Measurements from ENCODE around the gene EXOG.

Gene EXOG

GRCh38 chr3:38549486-38549885, 53.3 kb downstream of the EXOG start:
- DNase-seq, result no peak

- no peak for DNase-seq
These were observed 54.1 kb downstream of the EXOG start for GRCh38 chr3:38549957-38550840.

- DNase-seq, result no peak
These were observed 55.1 kb downstream of the EXOG start for GRCh38 chr3:38551026-38551832.

GRCh38 chr3:38552364-38552763, 56.2 kb downstream of the EXOG start:
- DNase-seq, result no peak

- DNase-seq, result no peak
These were observed 56.9 kb downstream of the EXOG start for GRCh38 chr3:38553071-38553470.

DNA sequence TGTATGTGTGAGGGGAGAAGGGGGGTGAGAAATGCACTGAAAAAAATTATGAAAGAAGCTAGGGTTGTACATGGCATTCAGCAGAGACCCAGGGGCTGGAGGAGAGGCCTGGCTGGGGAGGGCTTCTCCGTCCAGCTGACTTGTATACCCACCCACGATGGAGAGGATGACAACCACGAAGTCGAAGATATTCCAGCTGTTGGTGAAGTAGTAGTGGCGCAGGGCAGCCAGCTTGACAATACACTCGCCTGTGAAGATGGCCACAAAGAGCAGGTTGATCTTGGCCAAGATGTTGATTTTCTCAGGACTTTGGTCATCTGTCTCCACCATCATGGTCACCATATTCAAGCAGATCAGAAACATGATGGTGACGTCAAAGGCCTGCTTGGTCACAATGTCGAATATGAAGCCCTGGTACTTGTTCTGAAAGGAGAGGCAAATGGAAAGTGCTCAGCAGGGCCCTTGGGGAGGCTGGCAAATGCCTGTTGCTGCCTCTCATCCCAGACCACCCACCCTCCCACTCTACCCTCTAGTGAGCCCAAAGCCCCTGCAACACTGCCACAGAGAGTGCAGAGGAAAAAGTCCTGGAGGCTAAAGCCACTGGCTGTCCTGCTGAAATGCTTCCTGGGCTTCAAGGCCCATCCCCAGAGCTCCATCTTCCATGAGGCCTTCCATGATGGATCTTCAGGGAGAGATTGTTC, 58.1 kb downstream of the EXOG start:
- DNase-seq, result no peak

DNA sequence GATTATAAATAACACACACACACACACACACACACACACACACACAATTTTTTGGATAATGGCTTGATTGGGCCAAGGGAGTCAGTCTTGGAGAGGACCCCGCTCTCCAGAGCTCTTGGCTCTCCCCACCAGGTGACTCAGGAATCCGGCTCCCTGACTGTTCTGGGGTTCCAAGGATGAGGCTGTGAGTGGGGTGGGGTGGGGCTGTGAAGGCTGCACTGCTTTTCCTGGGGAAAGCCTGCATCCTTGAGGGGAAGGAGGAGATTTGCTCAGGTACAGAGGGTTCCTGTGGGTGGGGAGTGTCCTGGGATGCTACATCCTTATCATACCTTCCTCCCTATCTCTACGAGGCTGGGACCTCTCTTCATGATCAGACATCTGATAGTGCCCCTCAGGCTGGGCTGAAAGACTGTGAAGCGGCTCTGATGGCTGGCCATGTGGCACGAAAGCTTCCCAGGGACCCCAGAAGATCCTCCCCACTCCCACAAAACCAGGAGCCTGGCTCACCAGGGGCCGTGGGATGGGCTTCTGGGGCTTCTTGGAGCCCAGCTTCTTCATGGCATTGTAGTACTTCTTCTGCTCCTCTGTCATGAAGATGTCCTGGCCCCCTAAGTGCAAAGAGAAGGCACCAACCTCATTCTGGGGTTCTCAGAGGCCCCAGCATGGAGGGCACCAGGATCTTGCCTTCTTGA, 59.2 kb downstream of the EXOG start:
- no peak for DNase-seq

GRCh38 chr3:38555926-38556325, 59.8 kb downstream of the EXOG start:
- DNase-seq, result no peak

GRCh38 chr3:38556640-38557358, 60.7 kb downstream of the EXOG start:
- DNase-seq, result no peak

- no peak for DNase-seq
These were observed 62.7 kb downstream of the EXOG start for GRCh38 chr3:38558864-38559263.

DNA sequence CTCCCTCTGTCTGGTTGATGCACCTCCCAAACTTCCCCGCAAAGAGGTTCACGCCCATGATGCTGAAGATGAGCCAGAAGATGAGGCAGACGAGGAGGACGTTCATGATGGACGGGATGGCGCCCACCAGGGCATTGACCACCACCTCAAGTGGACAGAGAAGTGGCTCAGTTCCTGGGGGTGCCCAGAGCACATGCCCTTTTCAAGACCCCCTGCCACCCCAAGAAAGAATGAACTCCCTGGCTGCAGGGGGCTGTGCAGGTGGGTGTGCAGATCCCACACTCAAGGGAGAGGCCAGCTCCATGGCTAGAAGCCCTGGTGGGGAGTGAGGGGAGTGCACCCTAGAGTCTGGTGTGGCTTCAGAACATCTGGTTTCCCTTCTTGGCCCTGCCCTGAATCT, 64.1 kb downstream of the EXOG start:
- DNase-seq, result no peak

DNA sequence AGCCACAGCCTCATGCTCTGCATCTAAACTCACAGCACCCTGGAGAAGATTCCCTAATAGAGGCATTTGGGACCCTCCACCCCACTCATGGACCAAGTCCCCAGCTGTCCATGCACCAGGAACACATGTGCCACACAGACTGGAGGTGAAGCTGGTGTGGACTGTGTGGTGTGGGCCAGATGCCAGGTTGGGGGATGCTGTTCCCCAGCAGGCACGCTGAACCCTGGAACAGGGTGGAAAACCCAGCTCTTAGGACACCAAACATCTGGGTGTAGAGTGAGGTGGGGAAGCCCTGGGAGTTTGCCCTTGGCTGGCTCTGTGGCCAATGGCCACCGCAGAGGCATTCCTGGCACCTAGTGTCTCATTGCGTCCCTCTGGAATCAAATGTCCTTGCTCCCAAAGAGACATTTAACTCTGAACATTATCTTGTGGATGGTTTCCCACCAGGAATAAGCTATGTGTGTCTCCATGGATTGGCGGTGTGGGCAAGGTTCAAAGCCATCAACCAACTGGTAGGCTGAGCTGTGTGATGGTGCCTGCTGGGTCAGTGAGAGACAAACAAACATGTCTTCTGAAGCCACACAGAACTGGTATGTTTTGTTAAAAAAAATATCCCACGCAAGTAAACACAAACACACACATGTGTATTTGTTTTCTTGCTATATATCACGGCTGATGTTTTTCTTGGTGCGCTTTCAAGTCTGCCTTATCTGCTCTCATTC, 65.0 kb downstream of the EXOG start:
- DNase-seq, result no peak

DNA sequence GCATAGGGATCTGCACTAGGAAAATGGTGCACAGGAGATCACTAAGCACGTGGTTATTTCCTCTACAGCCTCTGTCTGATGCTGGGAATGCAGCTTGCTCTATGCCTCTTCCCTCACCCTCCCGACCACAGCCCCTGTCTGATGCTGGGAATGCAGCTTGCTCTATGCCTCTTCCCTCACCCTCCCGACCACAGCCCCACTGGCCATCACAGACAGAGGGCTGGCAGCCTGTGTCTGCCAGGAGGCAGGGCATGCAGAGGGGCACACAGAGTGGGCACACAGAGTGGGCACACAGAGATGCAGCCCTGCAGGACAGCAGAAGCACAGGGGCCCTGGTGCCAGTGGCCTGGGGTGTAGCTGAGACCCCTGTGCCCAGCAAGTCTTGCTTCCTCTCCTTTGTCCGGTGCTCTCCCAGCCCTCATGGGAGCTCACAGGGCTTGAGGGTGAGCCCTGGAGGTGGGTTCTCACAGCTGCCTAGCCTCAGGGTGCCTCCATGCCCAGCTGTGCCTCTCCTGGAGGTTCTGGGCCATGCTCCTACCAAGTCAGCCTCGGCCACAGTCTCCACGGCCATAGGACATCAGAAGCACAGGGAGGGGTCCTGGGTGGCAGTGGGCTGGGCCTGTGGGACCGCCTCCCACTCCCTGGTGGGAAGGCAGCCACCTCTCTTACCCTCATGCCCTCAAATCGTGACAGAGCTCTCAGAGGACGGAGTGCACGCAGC, 65.8 kb downstream of the EXOG start:
- no peak for DNase-seq

DNA sequence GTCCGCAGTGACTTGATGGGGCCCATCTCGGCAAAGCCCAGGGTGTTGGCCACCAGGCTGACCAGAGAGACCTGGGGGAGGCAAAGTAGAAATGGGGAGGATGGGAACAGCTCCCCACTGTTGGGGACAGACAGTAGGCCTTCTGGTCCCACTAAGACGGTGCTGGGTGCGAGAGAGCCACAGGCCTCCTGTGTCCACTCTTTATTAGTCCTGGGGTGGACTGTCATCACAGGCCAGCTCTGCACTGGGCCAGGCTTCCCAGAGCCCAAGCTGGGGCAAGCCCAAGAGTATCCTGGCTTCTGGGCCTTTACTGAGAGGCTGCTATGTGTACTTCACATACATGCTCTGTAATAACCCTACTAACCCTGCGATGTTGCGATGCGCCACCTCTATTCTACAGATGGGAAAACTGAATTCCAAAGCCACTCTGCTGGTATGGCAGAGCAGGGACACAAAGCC, 66.4 kb downstream of the EXOG start:
- DNase-seq, result no peak

DNA sequence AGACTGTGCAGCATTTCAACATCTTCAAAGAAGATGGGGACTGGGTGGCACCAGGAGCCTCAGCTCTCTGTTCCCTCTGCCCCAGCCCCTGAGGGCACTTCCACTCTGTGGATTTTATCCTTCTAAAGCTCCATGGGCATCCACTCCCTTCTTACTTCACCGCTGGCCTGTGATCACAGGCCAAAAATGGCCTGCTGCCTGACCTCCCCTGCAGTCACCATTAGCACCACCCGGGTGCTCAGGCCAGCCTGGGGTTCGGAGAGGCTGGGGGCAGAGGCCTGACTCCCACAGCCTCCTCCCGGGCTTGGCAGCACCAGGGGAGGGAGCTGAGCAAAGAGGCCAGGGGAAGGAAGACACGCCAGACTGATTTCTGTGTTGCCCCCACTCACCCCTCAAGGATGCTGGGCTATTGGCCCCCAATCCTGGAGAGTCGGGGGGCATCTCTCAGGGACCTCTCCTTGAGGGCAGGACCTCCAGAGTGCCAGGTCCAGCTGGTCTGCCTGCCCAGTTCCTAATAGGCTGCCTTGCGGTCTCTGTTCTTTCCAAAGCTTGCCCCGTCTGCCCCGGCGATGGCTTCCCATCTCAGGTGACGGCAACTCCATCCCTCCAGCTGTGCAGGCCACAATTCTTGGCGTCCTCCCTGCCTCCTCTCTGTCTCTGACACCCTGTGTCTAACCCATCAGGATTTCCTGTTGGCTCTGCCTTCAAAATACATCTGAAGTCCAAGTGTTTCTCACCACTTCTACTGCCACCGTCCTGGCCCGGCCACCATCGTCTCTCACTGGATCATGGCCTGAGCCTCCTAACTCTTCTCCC, 67.1 kb downstream of the EXOG start:
- no peak for DNase-seq

GRCh38 chr3:38563886-38564270, 67.7 kb downstream of the EXOG start:
- no peak for DNase-seq

GRCh38 chr3:38564631-38565338, 68.6 kb downstream of the EXOG start:
- no peak for DNase-seq

DNA sequence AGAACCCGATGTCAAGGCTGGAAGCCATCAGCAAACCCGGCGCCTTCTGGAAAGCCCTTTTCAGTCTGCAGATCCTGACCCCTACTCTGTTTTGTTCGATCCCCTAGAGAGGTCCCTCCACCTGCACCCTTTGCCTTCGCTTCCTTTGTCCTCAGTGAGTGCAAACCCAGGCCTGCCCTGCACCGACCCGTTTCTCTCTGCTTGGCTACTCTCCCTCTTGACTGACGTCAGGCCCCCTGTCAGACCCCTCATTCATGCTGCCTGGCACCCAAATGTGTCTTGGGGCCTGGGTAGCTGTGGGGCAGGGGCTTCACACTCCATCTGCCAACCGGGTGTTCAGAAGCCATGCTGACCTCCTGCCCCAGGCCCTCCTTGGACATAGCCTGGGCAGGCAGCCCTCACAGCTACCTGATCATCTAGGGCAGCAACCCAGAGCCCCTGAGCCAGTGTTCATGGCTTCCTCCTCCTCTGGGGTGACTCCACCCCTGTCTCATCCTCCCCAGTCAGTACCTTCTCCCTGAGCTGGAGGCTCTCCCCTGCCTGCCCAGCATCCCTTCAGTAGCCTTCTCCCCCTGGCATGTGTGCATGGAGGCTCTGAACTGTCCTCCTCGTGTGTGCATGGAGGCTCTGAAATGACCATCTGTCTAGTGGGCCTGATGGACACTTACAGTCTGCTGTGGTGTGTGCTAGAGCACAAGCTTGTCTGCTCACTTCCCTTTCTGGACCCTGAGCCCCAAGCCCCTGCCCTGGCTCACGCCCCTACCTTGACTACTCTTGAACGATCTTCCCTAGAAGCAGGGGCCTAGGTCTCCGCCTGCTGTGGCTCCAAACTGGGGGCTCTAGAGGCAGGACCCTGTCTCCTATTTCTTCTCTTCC, 69.4 kb downstream of the EXOG start:
- DNase-seq, result no peak

All from activated effector memory CD4-positive, alpha-beta T cell treated with Interleukin-2 at 50 U/mL for 16 hours (primary cell).